HEK293T (cell line): ENCODE measurements around the gene ACP7.
"Not testable (repeated sequence)": the region's sequence is repeated elsewhere in the genome, so short reads cannot be mapped to it uniquely, and the experiment has no call there.

Source experiments
- CTCF ChIA-PET: fragments of 350-600 bp; formaldehyde crosslinking; extraction: SDS; loops from one replicate; lab custom pipeline; 2021; ENCODE audit warnings: antibody characterized with exemption, inconsistent platforms; lab: Yijun Ruan, JAX
- POLR2A ChIA-PET: fragments of 350-600 bp; formaldehyde crosslinking; extraction: SDS; loops from one replicate; lab custom pipeline; 2020; ENCODE audit warnings: antibody characterized with exemption, inconsistent platforms; lab: Yijun Ruan, JAX
- DNase-seq: peaks from one replicate; pipeline ENCODE4 v3.0.0; 2012; ENCODE audit warnings: mixed read lengths; ENCODE audit errors: extremely low spot score
- ARNT ChIP-seq: fragments of 450-650 bp; IDR thresholded peaks from 2 replicates; pipeline ENCODE4 v1.6.1; 2017; ENCODE audit warnings: mild to moderate bottlenecking
- BHLHE40 ChIP-seq: fragments of 450-650 bp; IDR thresholded peaks from 2 replicates; pipeline ENCODE4 v1.6.1; 2016; ENCODE audit warnings: mild to moderate bottlenecking, moderate library complexity, borderline replicate concordance
- CTBP1 ChIP-seq: fragments of 450-650 bp; IDR thresholded peaks from 2 replicates; pipeline ENCODE4 v1.6.1; 2016; ENCODE audit warnings: borderline replicate concordance
- ELF4 ChIP-seq: fragments of 450-650 bp; IDR thresholded peaks from 2 replicates; pipeline ENCODE4 v1.6.1; 2017; ENCODE audit warnings: antibody characterized with exemption
- FOXA1 ChIP-seq: fragments of 450-650 bp; IDR thresholded peaks from 2 replicates; pipeline ENCODE4 v1.6.1; 2016; ENCODE audit warnings: mild to moderate bottlenecking
- FOXK2 ChIP-seq: fragments of 450-650 bp; IDR thresholded peaks from 2 replicates; pipeline ENCODE4 v1.6.1; 2016; ENCODE audit warnings: mild to moderate bottlenecking
- FOXM1 ChIP-seq: fragments of 450-650 bp; IDR thresholded peaks from 2 replicates; pipeline ENCODE4 v1.6.1; 2017; ENCODE audit warnings: mild to moderate bottlenecking, borderline replicate concordance
- HDGF ChIP-seq: fragments of 450-650 bp; IDR thresholded peaks from 2 replicates; pipeline ENCODE4 v1.6.1; 2017; ENCODE audit warnings: antibody characterized with exemption, borderline replicate concordance
- L3MBTL2 ChIP-seq: fragments of 450-650 bp; conservative IDR thresholded peaks from 2 replicates; pipeline ENCODE4 v1.6.1; 2016; ENCODE audit warnings: mild to moderate bottlenecking
- LEF1 ChIP-seq: fragments of 450-650 bp; IDR thresholded peaks from 2 replicates; pipeline ENCODE4 v1.6.1; 2017; ENCODE audit warnings: mild to moderate bottlenecking, borderline replicate concordance
- NFRKB ChIP-seq: fragments of 450-650 bp; IDR thresholded peaks from 2 replicates; pipeline ENCODE4 v1.6.1; 2016; ENCODE audit warnings: mild to moderate bottlenecking, moderate library complexity
- PKNOX1 ChIP-seq: fragments of 450-650 bp; IDR thresholded peaks from 2 replicates; pipeline ENCODE4 v1.6.1; 2016
- SP1 ChIP-seq: fragments of 450-650 bp; IDR thresholded peaks from 2 replicates; pipeline ENCODE4 v1.6.1; 2017
- SUZ12 ChIP-seq: fragments of 450-650 bp; IDR thresholded peaks from 2 replicates; pipeline ENCODE4 v1.6.1; 2016; ENCODE audit warnings: mild to moderate bottlenecking
- TARDBP ChIP-seq: fragments of 450-650 bp; IDR thresholded peaks from 2 replicates; pipeline ENCODE4 v1.6.1; 2016
- ZNF384 ChIP-seq: fragments of 450-650 bp; IDR thresholded peaks from 2 replicates; pipeline ENCODE4 v1.6.1; 2016

ACP7 gene

GRCh38 chr19:39109641-39110040 is 25.5 kb downstream of the ACP7 start:
- POLR2A ChIA-PET: no interaction called here
- CTCF ChIA-PET: interaction anchor here (0.9 to 1.1 kb wide), 2 partner anchors 27 to 95 kb away, joined by 3 to 4 read pairs; partner anchors contain the start of gene SYCN
- no peak for DNase-seq
- TF ChIP-seq FOXM1 (no peak), SP1 (no peak), PKNOX1 (no peak), L3MBTL2 (no peak), BHLHE40 (no peak), CTBP1 (no peak), TARDBP (no peak), ELF4 (no peak), ARNT (no peak), FOXA1 (no peak), SUZ12 (no peak), NFRKB (no peak), FOXK2 (no peak), HDGF (no peak), ZNF384 (no peak), LEF1 (no peak)

- TF ChIP-seq ELF4: no peak
- no peak for TF ChIP-seq SP1
- no peak for TF ChIP-seq FOXM1
- peak; percentile 79 for DNase-seq
- ChIA-PET POLR2A (no interaction called here), CTCF (interaction anchor here (0.7 to 1.1 kb wide), 3 partner anchors 28 to 835 kb away, joined by 3 to 5 read pairs (median 4); partner anchors contain the start of gene SYCN)
These were observed 26.2 kb downstream of the ACP7 start for GRCh38 chr19:39110263-39110967.

- CTCF ChIA-PET: no interaction called here
- TF ChIP-seq PKNOX1 (no peak), BHLHE40 (no peak), FOXM1 (no peak), FOXK2 (no peak), TARDBP (no peak), LEF1 (no peak), HDGF (no peak), NFRKB (no peak)
- POLR2A ChIA-PET: interaction anchor here (1.4 kb wide), 1 partner anchor 324 kb away, joined by 4 read pairs; the partner anchor contains the start of gene RPS16
- DNase-seq: no peak
These were observed 27.5 kb downstream of the ACP7 start for GRCh38 chr19:39111593-39112199.

GRCh38 chr19:39112338-39112890 is 28.2 kb downstream of the ACP7 start:
- DNase-seq: no peak
- ChIA-PET CTCF (no interaction called here), POLR2A (interaction anchor here (1.4 kb wide), 1 partner anchor 323 kb away, joined by 4 read pairs; the partner anchor contains the start of gene RPS16)
- TF ChIP-seq ELF4 (no peak), TARDBP (no peak)

- no peak for DNase-seq
- POLR2A ChIA-PET: no interaction called here
- TF ChIP-seq SUZ12 (no peak), TARDBP (no peak), ELF4 (no peak), HDGF (no peak), L3MBTL2 (no peak)
- CTCF ChIA-PET: interaction anchor here (1.5 kb wide), 1 partner anchor 86 kb away, joined by 3 read pairs; no protein-coding TSS in a partner anchor
These were observed 29.0 kb downstream of the ACP7 start for GRCh38 chr19:39113199-39113598.

- no peak for TF ChIP-seq ELF4
- TF ChIP-seq FOXK2: no peak
- TF ChIP-seq BHLHE40: no peak
- no peak for TF ChIP-seq ARNT
- TF ChIP-seq NFRKB: no peak
- TF ChIP-seq L3MBTL2: no peak
- no peak for TF ChIP-seq LEF1
- no peak for TF ChIP-seq SP1
- no peak for TF ChIP-seq FOXM1
- no peak for TF ChIP-seq HDGF
- TF ChIP-seq TARDBP: no peak
- CTCF ChIA-PET: no interaction called here
- POLR2A ChIA-PET: no interaction called here
- DNase-seq: no peak
These were observed 31.1 kb downstream of the ACP7 start for GRCh38 chr19:39115105-39115847.

GRCh38 chr19:39117023-39117422 is 32.9 kb downstream of the ACP7 start:
- DNase-seq, CTCF ChIA-PET, POLR2A ChIA-PET: not testable (repeated sequence)
